Endothelial cell of umbilical vein (primary cell): ENCODE measurements around the gene ALK. TPM values are rescaled to one million over a fixed set of nuclear protein-coding genes. Genes with fewer than 3 reads are reported as not detected.

Experiments
- BruUV-seq: library from RNA; stranded (reverse); fragments of 400-500 nt; replicated peaks from 2 replicates; lab custom pipeline; 2021; lab: Mats Ljungman, UMichigan
- CTCF ChIA-PET: fragments of 300-600, 350-600 bp; sonication (Branson Sonifier 250); formaldehyde crosslinking; loops from one replicate; lab custom pipeline; 2021; ENCODE audit warnings: antibody characterized with exemption, inconsistent platforms; lab: Charles Lee
- POLR2A ChIA-PET: fragments of 300-600, 350-600 bp; sonication (Branson Sonifier 250); formaldehyde crosslinking; loops from one replicate; lab custom pipeline; 2021; ENCODE audit warnings: antibody characterized with exemption, inconsistent platforms; lab: Charles Lee
- DNase-seq: peaks from one replicate; pipeline ENCODE4 v3.0.0-alpha.2; 2011; ENCODE audit warnings: low read depth, low spot score
- FAIRE-seq: peaks from 2 replicates; lab custom pipeline; 2011; peaks lifted over from hg19 to GRCh38; lab: Jason Lieb, UNC
- H2AFZ ChIP-seq: 2 replicates; pipeline ENCODE4 v1.6.0; 2012; ENCODE audit warnings: low read depth, low read length, control low read depth, inconsistent platforms
- H3K27ac ChIP-seq: 2 replicates; pipeline ENCODE4 v1.5.1; 2011; ENCODE audit warnings: low read depth, mild to moderate bottlenecking, control low read depth, low read length, moderate library complexity; ENCODE audit not compliant: insufficient read depth
- H3K27me3 ChIP-seq, 2 experiments: 2 replicates each; pipeline versions ENCODE4 v1.6.0 to v1.6.1; 2011; ENCODE audit warnings: low read length in 2 of 2, mixed read lengths in 1 of 2; ENCODE audit not compliant: control insufficient read depth in 2 of 2, insufficient read depth in 2 of 2
- H3K36me3 ChIP-seq, 2 experiments: 2 replicates in 1 of 2; 3 replicates in 1 of 2; pipeline ENCODE4 v1.5.1; 2011; ENCODE audit warnings: low read length in 2 of 2, mild to moderate bottlenecking in 1 of 2, moderate library complexity in 1 of 2; ENCODE audit not compliant: control insufficient read depth in 2 of 2, insufficient read depth in 2 of 2; ENCODE audit errors: extremely low read depth in 1 of 2
- H3K4me1 ChIP-seq: 3 replicates; pipeline ENCODE4 v1.5.1; 2011; ENCODE audit warnings: mild to moderate bottlenecking, low read length; ENCODE audit not compliant: control insufficient read depth, insufficient read depth; ENCODE audit errors: extremely low read depth
- H3K4me2 ChIP-seq: 2 replicates; pipeline ENCODE4 v1.6.1; 2011; ENCODE audit warnings: low read length, control low read depth, mixed read lengths; ENCODE audit not compliant: insufficient read depth
- H3K4me3 ChIP-seq, 3 experiments: fragments of 200-600 bp in 1 of 3; sonication (generic), shearing (Covaris generic) in 1 of 3; replicated peaks in 1 of 3; 2 replicates each; pipeline ENCODE4 v1.5.1; 2011 to 2016; ENCODE audit warnings: control low read depth in 3 of 3, low read length in 3 of 3, mild to moderate bottlenecking in 2 of 3, inconsistent platforms in 1 of 3, low read depth in 1 of 3, moderate library complexity in 1 of 3; ENCODE audit not compliant: insufficient read depth in 1 of 3
- H3K79me2 ChIP-seq: 2 replicates; pipeline ENCODE4 v1.6.0; 2012; ENCODE audit warnings: low read length, inconsistent platforms; ENCODE audit not compliant: control insufficient read depth, insufficient read depth
- H3K9ac ChIP-seq: replicated peaks from 2 replicates; pipeline ENCODE3; 2011; ENCODE audit warnings: low read length, control low read depth; ENCODE audit not compliant: insufficient read depth; ENCODE audit errors: extremely low read depth
- H3K9me1 ChIP-seq: replicated peaks from 3 replicates; pipeline ENCODE4 v1.6.0; 2011; ENCODE audit warnings: mild to moderate bottlenecking, low read length; ENCODE audit not compliant: control insufficient read depth, insufficient read depth; ENCODE audit errors: extremely low read depth
- H3K9me3 ChIP-seq: replicated peaks from 2 replicates; pipeline ENCODE4 v1.5.1; 2012; ENCODE audit warnings: low read length, inconsistent platforms; ENCODE audit not compliant: control insufficient read depth, insufficient read depth
- H4K20me1 ChIP-seq: replicated peaks from 2 replicates; pipeline ENCODE3; 2011; ENCODE audit warnings: mild to moderate bottlenecking, low read length; ENCODE audit not compliant: control insufficient read depth, insufficient read depth; ENCODE audit errors: extremely low read depth
- CTCF ChIP-seq, 2 donors: IDR thresholded peaks; 1 replicate in 1 of 2; 2 replicates in 1 of 2; pipeline ENCODE4 v1.5.1; 2011; ENCODE audit warnings: low read length in 2 of 2, mild to moderate bottlenecking in 2 of 2, moderate library complexity in 2 of 2, control low read depth in 1 of 2, inconsistent platforms in 1 of 2, low read depth in 1 of 2; ENCODE audit not compliant: insufficient read depth in 1 of 2; ENCODE audit errors: extremely low read depth in 1 of 2
- EZH2 ChIP-seq: IDR thresholded peaks from 2 replicates; pipeline ENCODE4 v1.6.1; 2012; ENCODE audit warnings: borderline replicate concordance, low read depth, mild to moderate bottlenecking, moderate library complexity, low read length, inconsistent platforms; ENCODE audit not compliant: severe bottlenecking
- FOS ChIP-seq: IDR thresholded peaks from 2 replicates; pipeline ENCODE4 v1.6.1; 2011; ENCODE audit warnings: mild to moderate bottlenecking, low read length, moderate library complexity, borderline replicate concordance; ENCODE audit not compliant: insufficient read depth
- GATA2 ChIP-seq: IDR thresholded peaks from 2 replicates; pipeline ENCODE4 v1.7.0; 2011; ENCODE audit warnings: low read depth, mild to moderate bottlenecking, moderate library complexity, mixed read lengths, low read length; ENCODE audit not compliant: insufficient read length, insufficient read depth
- JUN ChIP-seq: IDR thresholded peaks from 2 replicates; pipeline ENCODE4 v1.6.1; 2011; ENCODE audit warnings: borderline replicate concordance, low read depth; ENCODE audit not compliant: insufficient read length, insufficient read depth
- MAX ChIP-seq: IDR thresholded peaks from 2 replicates; pipeline ENCODE4 v1.6.1; 2011; ENCODE audit not compliant: insufficient read depth, insufficient read length
- MYC ChIP-seq: IDR thresholded peaks from one replicate; pipeline ENCODE4 v1.6.1; 2011; ENCODE audit warnings: mild to moderate bottlenecking, low read depth, low read length
- POLR2A ChIP-seq: IDR thresholded peaks from 2 replicates; pipeline ENCODE4 v1.6.1; 2012; ENCODE audit warnings: low read depth, mild to moderate bottlenecking, control low read depth, low read length
- POLR2AphosphoS5 ChIP-seq: IDR thresholded peaks from 2 replicates; pipeline ENCODE4 v1.6.1; 2012; ENCODE audit warnings: low read depth, mild to moderate bottlenecking, control low read depth, low read length, moderate library complexity; ENCODE audit not compliant: insufficient read depth
- dilution Hi-C: fragments of 300-500 bp; cut with MboI; formaldehyde crosslinking; loops from one replicate; pipeline ENCODE4 v1.15.0; 2019; ENCODE audit warnings: low sequenced_read_pairs; ENCODE audit not compliant: extremely low pct_ligation_motif_present
- intact Hi-C: fragments of 100-400 bp; cut with micrococcal nuclease; formaldehyde crosslinking; loops from one replicate; pipeline ENCODE4 v1.10.0; 2022
- polyA plus RNA-seq, 4 experiments: library from polyadenylated mRNA; depleted of rRNA in 3 of 4; stranded (reverse) in 3 of 4; unstranded in 1 of 4; fragments of >200 nt; gene quantifications; 2 replicates each; pipeline versions ENCODE4 v1.2.1 to v1.2.3, GENCODE V29; 2011 to 2012; ENCODE audit warnings: missing spikeins in 1 of 4
- total RNA-seq: library from RNA; stranded (reverse); gene quantifications from 2 replicates; pipeline ENCODE4 v1.2.3, GENCODE V29; 2021

ALK gene
- total and polyA plus RNA-seq, 2 donors (not counting 3 experiments of a cell fraction or from before 2014, with no cell fraction given): not detected

- no peaks in the 10 kb centered on the region for H3K79me2 ChIP-seq
- no peak overlapping the region for H3K4me3 ChIP-seq
- intact Hi-C loops: no loop called here
- H3K9ac ChIP-seq: no peak overlapping the region
- dilution Hi-C loops: no loop called here
- DNase-seq (no peak), FAIRE-seq (no peak)
- ChIA-PET POLR2A (no interaction called here), CTCF (no interaction called here)
- no peaks in the 10 kb centered on the region for H3K9me1 ChIP-seq
- H3K4me2 ChIP-seq: no peak overlapping the region
- TF ChIP-seq CTCF (IDR thresholded peaks at IDR 0.05; ENCODE audit: extremely low read depth in 1 of 2, insufficient read depth in 1 of 2, low read depth in 1 of 2, low read length in 2 of 2): no peak
- TF ChIP-seq FOS: no peak
- no peak for TF ChIP-seq MYC
- TF ChIP-seq JUN: no peak
- TF ChIP-seq POLR2AphosphoS5: no peak
- no peak for TF ChIP-seq GATA2
- TF ChIP-seq EZH2: no peak
- TF ChIP-seq MAX: no peak
- TF ChIP-seq POLR2A: no peak
- H2AFZ ChIP-seq: no peak overlapping the region
- no peaks in the 10 kb centered on the region for H3K9me3 ChIP-seq
- no peaks in the 10 kb centered on the region for H3K4me1 ChIP-seq
- no peaks in the 10 kb centered on the region for H3K36me3 ChIP-seq
- no peak overlapping the region for H3K27ac ChIP-seq
- no TSS peak for BruUV-seq
- no peaks in the 10 kb centered on the region for H4K20me1 ChIP-seq
- no peaks in the 10 kb centered on the region for H3K27me3 ChIP-seq
These were observed 153.6 kb downstream of the ALK start for GRCh38 chr2:29767606-29768335.
